GM12878 (cell line): Measurements from ENCODE around the gene GNPTAB. TPM values are rescaled to one million over a fixed set of nuclear protein-coding genes. Genes with fewer than 3 reads are reported as not detected.

Source experiments
- ATAC-seq: fragments of 200-7000 bp; cut with Tn5 transposase; 3 replicates; pipeline ENCODE4 v1.9.1; 2020; ENCODE audit warnings: mild to moderate bottlenecking, moderate library complexity
- BruUV-seq: library from RNA; stranded (reverse); fragments of 400-500 nt; replicated peaks from 2 replicates; lab custom pipeline; 2021; lab: Mats Ljungman, UMichigan
- CTCF ChIA-PET: fragments of 300-600 bp; sonication (Branson Sonifier 250); formaldehyde crosslinking; extraction: SDS; loops from one replicate; lab custom pipeline; 2021; ENCODE audit warnings: inconsistent platforms; lab: Yijun Ruan, JAX
- POLR2A ChIA-PET: fragments of 350-600 bp; formaldehyde crosslinking; extraction: SDS; loops from one replicate; lab custom pipeline; 2021; ENCODE audit warnings: inconsistent platforms; lab: Charles Lee
- RAD21 ChIA-PET: fragments of 300-600 bp; sonication (Branson Sonifier 250); formaldehyde crosslinking; loops from one replicate; lab custom pipeline; 2023; ENCODE audit warnings: antibody characterized with exemption; ENCODE audit not compliant: unreplicated experiment; lab: Charles Lee
- SMC1A ChIA-PET: fragments of 300-600 bp; sonication (Branson Sonifier 250); formaldehyde crosslinking; loops from one replicate; lab custom pipeline; 2023; ENCODE audit not compliant: unreplicated experiment, uncharacterized antibody; lab: Charles Lee
- DNase-seq: peaks from one replicate; pipeline ENCODE4 v3.0.0-alpha.2; 2011; ENCODE audit warnings: low read depth, low spot score
- FAIRE-seq: peaks from 3 replicates; lab custom pipeline; 2011; peaks lifted over from hg19 to GRCh38; lab: Jason Lieb, UNC
- H2AFZ ChIP-seq: 2 replicates; pipeline ENCODE4 v1.6.0; 2011; ENCODE audit warnings: low read depth, low read length, control low read depth; ENCODE audit not compliant: control insufficient read depth
- H3K27ac ChIP-seq: 2 replicates; pipeline ENCODE4 v1.5.1; 2011; ENCODE audit warnings: control low read depth; ENCODE audit not compliant: control insufficient read depth, insufficient read depth
- H3K27me3 ChIP-seq, 2 experiments: replicated peaks in 1 of 2; 2 replicates each; pipeline versions ENCODE4 v1.6.0 to v1.6.1; 2011; ENCODE audit warnings: low read length in 1 of 2; ENCODE audit not compliant: control insufficient read depth in 2 of 2, insufficient read depth in 2 of 2
- H3K36me3 ChIP-seq, 2 experiments: 2 replicates each; pipeline ENCODE4 v1.5.1; 2011; ENCODE audit warnings: low read length in 1 of 2; ENCODE audit not compliant: control insufficient read depth in 2 of 2, insufficient read depth in 2 of 2
- H3K4me1 ChIP-seq: 2 replicates; pipeline ENCODE4 v1.6.1; 2011; ENCODE audit warnings: mild to moderate bottlenecking, low read length, moderate library complexity, mixed read lengths; ENCODE audit not compliant: control insufficient read depth, insufficient read depth
- H3K4me2 ChIP-seq: 2 replicates; pipeline ENCODE4 v1.6.0; 2011; ENCODE audit warnings: control low read depth; ENCODE audit not compliant: control insufficient read depth, insufficient read depth
- H3K4me3 ChIP-seq: fragments of 200-600 bp; sonication (generic); 2 replicates; pipeline ENCODE4 v1.5.1; 2016
- H3K79me2 ChIP-seq: 2 replicates; pipeline ENCODE4 v1.6.0; 2011; ENCODE audit warnings: low read length; ENCODE audit not compliant: control insufficient read depth, insufficient read depth
- H3K9ac ChIP-seq: 2 replicates; pipeline ENCODE4 v1.8.0; 2011; ENCODE audit warnings: low read length, control low read depth, mixed read lengths; ENCODE audit not compliant: control insufficient read depth, insufficient read depth
- H3K9me3 ChIP-seq: replicated peaks from 3 replicates; pipeline ENCODE4 v1.5.1; 2011; ENCODE audit warnings: mild to moderate bottlenecking, low read length; ENCODE audit not compliant: control insufficient read depth, insufficient read depth
- H4K20me1 ChIP-seq: 2 replicates; pipeline ENCODE4 v1.6.0; 2011; ENCODE audit not compliant: control insufficient read depth, insufficient read depth
- BHLHE40 ChIP-seq, 2 experiments: fragments of 450-650 bp in 1 of 2; IDR thresholded peaks; 2 replicates each; pipeline ENCODE4 v1.6.1; 2011 to 2017; ENCODE audit warnings: low read depth in 2 of 2, borderline replicate concordance in 1 of 2, improper control_type of control experiment in 1 of 2, low read length in 1 of 2, mild to moderate bottlenecking in 1 of 2
- CBX5 ChIP-seq: sonication (generic); IDR thresholded peaks from 2 replicates; pipeline ENCODE4 v1.6.1; 2016; ENCODE audit warnings: low read depth, moderate library complexity, mild to moderate bottlenecking, inconsistent platforms
- CHD2 ChIP-seq: IDR thresholded peaks from 2 replicates; pipeline ENCODE4 v1.6.1; 2011; ENCODE audit warnings: low read depth, low read length, improper control_type of control experiment, borderline replicate concordance
- HDAC2 ChIP-seq: fragments of 200-600 bp; sonication (generic); IDR thresholded peaks from 2 replicates; pipeline ENCODE4 v1.6.1; 2017
- KDM1A ChIP-seq: fragments of 200-600 bp; sonication (generic); IDR thresholded peaks from 2 replicates; pipeline ENCODE4 v1.6.1; 2016; ENCODE audit warnings: borderline replicate concordance
- NBN ChIP-seq: fragments of 450-650 bp; IDR thresholded peaks from 2 replicates; pipeline ENCODE4 v1.6.1; 2016
- POU2F2 ChIP-seq: IDR thresholded peaks from 3 replicates; pipeline ENCODE4 v1.6.1; 2011; ENCODE audit warnings: low read depth, mild to moderate bottlenecking, low read length, borderline replicate concordance
- RAD21 ChIP-seq: IDR thresholded peaks from 2 replicates; pipeline ENCODE4 v1.6.1; 2011; ENCODE audit warnings: mild to moderate bottlenecking, low read depth, low read length, moderate library complexity; ENCODE audit not compliant: insufficient read depth
- RBBP5 ChIP-seq: fragments of 200-600 bp; sonication (generic); conservative IDR thresholded peaks from 2 replicates; pipeline ENCODE4 v1.6.1; 2016
- SIX5 ChIP-seq: IDR thresholded peaks from 2 replicates; pipeline ENCODE4 v1.6.1; 2011; ENCODE audit warnings: mild to moderate bottlenecking, low read depth, low read length, moderate library complexity; ENCODE audit not compliant: severe bottlenecking
- STAT1 ChIP-seq: fragments of 450-650 bp; conservative IDR thresholded peaks from 2 replicates; pipeline ENCODE4 v1.6.1; 2014; ENCODE audit warnings: antibody characterized with exemption, mild to moderate bottlenecking
- WGBS: methylation state at CpG from one replicate; pipeline ENCODE4 v1.1.6; 2016; ENCODE audit warnings: low lambda C conversion rate; ENCODE audit not compliant: insufficient replicate concordance, insufficient coverage; ENCODE audit errors: missing lambda C conversion rate; 5-methylcytosine and 5-hydroxymethylcytosine counted together
- in situ Hi-C: fragments of 300-500 bp; cut with MboI; formaldehyde crosslinking; loops from 9 replicates; pipeline ENCODE4 v1.14.3; 2018; ENCODE audit warnings: mixed read lengths
- intact Hi-C: fragments of 100-400 bp; cut with micrococcal nuclease; formaldehyde crosslinking; loops from one replicate; pipeline ENCODE4 v1.14.2; 2022; ENCODE audit not compliant: unreplicated experiment
- polyA plus RNA-seq, 11 experiments: library from polyadenylated mRNA; depleted of rRNA in 4 of 11; unstranded in 6 of 11; stranded (reverse) in 5 of 11; fragments of >200 nt; fragmentation: Nextera tagmentation in 4 of 11; fragmentation: Illumina TruSeq in 1 of 11; extraction: Ambion mirVana in 4 of 11; extraction: Trizol in 1 of 11; gene quantifications; 1 replicate in 1 of 11; 2 replicates in 10 of 11; pipeline versions ENCODE4 v1.2.1 to v1.2.3, GENCODE V29; 2011 to 2016; ENCODE audit warnings: inconsistent platforms in 2 of 11, missing spikeins in 2 of 11, low read depth in 1 of 11
- total RNA-seq, 4 experiments: library from RNA; depleted of rRNA in 3 of 4; stranded (reverse); fragments of >200 nt in 3 of 4; fragmentation: Illumina TruSeq in 1 of 4; extraction: Trizol in 1 of 4; gene quantifications; 2 replicates each; pipeline versions ENCODE4 v1.2.1 to v1.2.3, GENCODE V29; 2013 to 2021
- TF ChIP-seq, protein P1 (sequence below): IDR thresholded peaks from 2 replicates; pipeline ENCODE4 v1.6.1; 2012; ENCODE audit warnings: low read depth, low read length, improper control_type of control experiment
- TF ChIP-seq, protein P2 (sequence below): IDR thresholded peaks from 2 replicates; pipeline ENCODE4 v1.6.1; 2011; ENCODE audit warnings: borderline replicate concordance, low read depth, mild to moderate bottlenecking, moderate library complexity, low read length; ENCODE audit not compliant: insufficient read depth, poor library complexity, severe bottlenecking
- TF ChIP-seq, protein P3 (sequence below): fragments of 450-650 bp; formaldehyde crosslinking; IDR thresholded peaks from 2 replicates; pipeline ENCODE4 v1.5.0; 2022; ENCODE audit warnings: mild to moderate bottlenecking, missing genetic modification characterization

Gene GNPTAB
- total and polyA plus RNA-seq, 10 of the 15 experiments (the other 5 are each of a cell fraction or from before 2014, with no cell fraction given) = 9.8 to 38.9 (median 35.3) TPM

- no TSS peak for BruUV-seq
- ATAC-seq (peak; percentile 87), DNase-seq (no peak), FAIRE-seq (no peak)
- H4K20me1 ChIP-seq = no peaks in the 10 kb centered on the region; the same call in 1 of the 2 replicates
- peak within 1 kb of the TSS; percentile 89 for H3K4me3 ChIP-seq
- H3K4me1 ChIP-seq = peaks cover 5% of the 10 kb centered on the region
- H3K27me3 ChIP-seq = no peaks in the 10 kb centered on the region
- H3K27ac ChIP-seq = peak within 1 kb of the TSS; percentile 97
- H3K9me3 ChIP-seq = no peaks in the 10 kb centered on the region
- peak within 1 kb of the TSS; percentile 90 for H3K4me2 ChIP-seq
- peaks cover 43% of the 10 kb centered on the region for H3K79me2 ChIP-seq
- ChIA-PET SMC1A (interaction anchor here (1.0 to 1.8 kb wide), 6 partner anchors 11 to 57 kb away, joined by 3 to 10 read pairs (median 4); no protein-coding TSS in a partner anchor), CTCF (interaction anchor here (0.7 to 1.0 kb wide), 4 partner anchors 14 to 57 kb away, joined by 3 to 4 read pairs (median 3); no protein-coding TSS in a partner anchor), RAD21 (interaction anchor here (0.6 to 2.0 kb wide), 11 partner anchors 9 to 463 kb away, joined by 3 to 17 read pairs (median 5); partner anchors contain the start of gene GNPTAB), POLR2A (interaction anchor here (1.0 to 2.2 kb wide), 6 partner anchors 9 to 58 kb away, joined by 3 to 12 read pairs (median 3); no protein-coding TSS in a partner anchor)
- intact Hi-C loops (loop anchor here (1.0 to 5.0 kb wide), 3 partner anchors 18 to 46 kb away; partner anchors contain the start of gene GNPTAB), in situ Hi-C loops (no loop called here)
- 3% methylated on average over 87 of the region's 105 CpGs for WGBS
- peak within 1 kb of the TSS; percentile 86 for H2AFZ ChIP-seq
- peaks cover 0 to 8% of the 10 kb centered on the region in 2 experiments; a peak in 1 of 4 replicates for H3K36me3 ChIP-seq
- H3K9ac ChIP-seq = peak within 1 kb of the TSS; percentile 97
- TF ChIP-seq RBBP5 (peak; percentile 93; the same call in 1 of the 2 replicates), CBX5 (peak; percentile 76; the same call in 1 of the 2 replicates), NBN (peak; percentile 37), KDM1A (no peak), RAD21 (peak; percentile 43; the same call in 1 of the 2 replicates), BHLHE40 (IDR thresholded peaks at IDR 0.05; ENCODE audit: borderline replicate concordance in 1 of 2, low read depth in 2 of 2, low read length in 1 of 2) (peak; percentile 36 to 72; a peak in 3 of 4 replicates), POU2F2 (peak; percentile 39; the same call in 1 of the 3 replicates), STAT1 (no peak), CHD2 (0 out of 2 replicates have a peak, but pooled peaks have one; percentile 29), HDAC2 (no peak), SIX5 (no peak)
- TF ChIP-seq, protein P1, sequence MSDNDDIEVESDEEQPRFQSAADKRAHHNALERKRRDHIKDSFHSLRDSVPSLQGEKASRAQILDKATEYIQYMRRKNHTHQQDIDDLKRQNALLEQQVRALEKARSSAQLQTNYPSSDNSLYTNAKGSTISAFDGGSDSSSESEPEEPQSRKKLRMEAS = peak; percentile 67; the same call in 1 of the 2 replicates
- TF ChIP-seq, protein P2, sequence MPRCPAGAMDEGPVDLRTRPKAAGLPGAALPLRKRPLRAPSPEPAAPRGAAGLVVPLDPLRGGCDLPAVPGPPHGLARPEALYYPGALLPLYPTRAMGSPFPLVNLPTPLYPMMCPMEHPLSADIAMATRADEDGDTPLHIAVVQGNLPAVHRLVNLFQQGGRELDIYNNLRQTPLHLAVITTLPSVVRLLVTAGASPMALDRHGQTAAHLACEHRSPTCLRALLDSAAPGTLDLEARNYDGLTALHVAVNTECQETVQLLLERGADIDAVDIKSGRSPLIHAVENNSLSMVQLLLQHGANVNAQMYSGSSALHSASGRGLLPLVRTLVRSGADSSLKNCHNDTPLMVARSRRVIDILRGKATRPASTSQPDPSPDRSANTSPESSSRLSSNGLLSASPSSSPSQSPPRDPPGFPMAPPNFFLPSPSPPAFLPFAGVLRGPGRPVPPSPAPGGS = peak; percentile 63
- TF ChIP-seq, protein P3, sequence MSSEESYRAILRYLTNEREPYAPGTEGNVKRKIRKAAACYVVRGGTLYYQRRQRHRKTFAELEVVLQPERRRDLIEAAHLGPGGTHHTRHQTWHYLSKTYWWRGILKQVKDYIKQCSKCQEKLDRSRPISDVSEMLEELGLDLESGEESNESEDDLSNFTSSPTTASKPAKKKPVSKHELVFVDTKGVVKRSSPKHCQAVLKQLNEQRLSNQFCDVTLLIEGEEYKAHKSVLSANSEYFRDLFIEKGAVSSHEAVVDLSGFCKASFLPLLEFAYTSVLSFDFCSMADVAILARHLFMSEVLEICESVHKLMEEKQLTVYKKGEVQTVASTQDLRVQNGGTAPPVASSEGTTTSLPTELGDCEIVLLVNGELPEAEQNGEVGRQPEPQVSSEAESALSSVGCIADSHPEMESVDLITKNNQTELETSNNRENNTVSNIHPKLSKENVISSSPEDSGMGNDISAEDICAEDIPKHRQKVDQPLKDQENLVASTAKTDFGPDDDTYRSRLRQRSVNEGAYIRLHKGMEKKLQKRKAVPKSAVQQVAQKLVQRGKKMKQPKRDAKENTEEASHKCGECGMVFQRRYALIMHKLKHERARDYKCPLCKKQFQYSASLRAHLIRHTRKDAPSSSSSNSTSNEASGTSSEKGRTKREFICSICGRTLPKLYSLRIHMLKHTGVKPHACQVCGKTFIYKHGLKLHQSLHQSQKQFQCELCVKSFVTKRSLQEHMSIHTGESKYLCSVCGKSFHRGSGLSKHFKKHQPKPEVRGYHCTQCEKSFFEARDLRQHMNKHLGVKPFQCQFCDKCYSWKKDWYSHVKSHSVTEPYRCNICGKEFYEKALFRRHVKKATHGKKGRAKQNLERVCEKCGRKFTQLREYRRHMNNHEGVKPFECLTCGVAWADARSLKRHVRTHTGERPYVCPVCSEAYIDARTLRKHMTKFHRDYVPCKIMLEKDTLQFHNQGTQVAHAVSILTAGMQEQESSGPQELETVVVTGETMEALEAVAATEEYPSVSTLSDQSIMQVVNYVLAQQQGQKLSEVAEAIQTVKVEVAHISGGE = peak; percentile 18; the same call in 1 of the 2 replicates
Observed at GRCh38 chr12:101876861-101877805, 46.4 kb upstream of the GNPTAB start, which contains the start of gene DRAM1. Gene DRAM1, plus strand, starts transcription at chr12:101877580. Its CDS starts 210 bp downstream, at chr12:101877790.
